Measurements from ENCODE around the gene LCE1F.

LCE1F gene

GRCh38 chr1:152824964-152825363 is 50.0 kb downstream of the LCE1F start:
- peaks cover 78% of the 10 kb centered on the region for H3K9me3 ChIP-seq (ENCODE audit: control insufficient read depth, insufficient read depth, low read length)
- H3K9ac ChIP-seq (ENCODE audit: low read depth, low read length), result no peak overlapping the region
- H3K27ac ChIP-seq (ENCODE audit: low read depth, low read length), result no peak overlapping the region
- H3K4me1 ChIP-seq (ENCODE audit: control insufficient read depth, insufficient read depth, low read length), result no peaks in the 10 kb centered on the region
- no peak overlapping the region for H3K4me3 ChIP-seq (ENCODE audit: low read depth, low read length)
- no peaks in the 10 kb centered on the region for H3K27me3 ChIP-seq (ENCODE audit: control insufficient read depth, insufficient read depth, low read length)
- H3K36me3 ChIP-seq (ENCODE audit: control insufficient read depth, insufficient read depth, low read length), result no peaks in the 10 kb centered on the region
